Parathyroid adenoma (tissue), 2 donors: ENCODE measurements around the gene VPS13D.

ENCODE experiments used
- H2AFZ ChIP-seq: fragments of 300-600 bp; sonication (generic); one replicate; pipeline ENCODE4 v1.7.0; 2017; ENCODE audit warnings: antibody characterized with exemption, mild to moderate bottlenecking
- H3K27ac ChIP-seq: fragments of 300-600 bp; sonication (generic); one replicate; pipeline ENCODE4 v1.7.0; 2017
- H3K27me3 ChIP-seq: fragments of 300-600 bp; sonication (generic); one replicate; pipeline ENCODE4 v1.7.0; 2017; ENCODE audit warnings: low read length; ENCODE audit not compliant: control insufficient read depth, insufficient read depth
- H3K36me3 ChIP-seq: fragments of 300-600 bp; sonication (generic); one replicate; pipeline ENCODE4 v1.7.0; 2017; ENCODE audit warnings: low read length; ENCODE audit not compliant: control insufficient read depth, insufficient read depth
- H3K4me1 ChIP-seq: fragments of 300-600 bp; sonication (generic); one replicate; pipeline ENCODE4 v1.7.0; 2017; ENCODE audit warnings: control low read depth
- H3K4me2 ChIP-seq: fragments of 300-600 bp; sonication (generic); one replicate; pipeline ENCODE4 v1.7.0; 2017; ENCODE audit warnings: low read length
- H3K4me3 ChIP-seq: fragments of 300-600 bp; sonication (generic); one replicate; pipeline ENCODE4 v1.7.0; 2017; ENCODE audit warnings: low read depth, low read length
- H3K79me2 ChIP-seq: fragments of 300-600 bp; sonication (generic); one replicate; pipeline ENCODE4 v1.7.0; 2017; ENCODE audit warnings: control low read depth
- H3K9ac ChIP-seq: fragments of 300-600 bp; sonication (generic); one replicate; pipeline ENCODE4 v1.7.0; 2017; ENCODE audit warnings: mild to moderate bottlenecking
- H3K9me3 ChIP-seq: fragments of 300-600 bp; sonication (generic); one replicate; pipeline ENCODE4 v1.7.0; 2017; ENCODE audit warnings: low read length; ENCODE audit not compliant: control insufficient read depth
- TF ChIP-seq, protein P1 (sequence below): fragments of 300-600 bp; sonication (generic); IDR thresholded peaks from one replicate; pipeline ENCODE4 v1.7.0; 2017; ENCODE audit warnings: antibody characterized with exemption, mild to moderate bottlenecking
- donor health status: primary hyperparathyroidism.

VPS13D gene

DNA sequence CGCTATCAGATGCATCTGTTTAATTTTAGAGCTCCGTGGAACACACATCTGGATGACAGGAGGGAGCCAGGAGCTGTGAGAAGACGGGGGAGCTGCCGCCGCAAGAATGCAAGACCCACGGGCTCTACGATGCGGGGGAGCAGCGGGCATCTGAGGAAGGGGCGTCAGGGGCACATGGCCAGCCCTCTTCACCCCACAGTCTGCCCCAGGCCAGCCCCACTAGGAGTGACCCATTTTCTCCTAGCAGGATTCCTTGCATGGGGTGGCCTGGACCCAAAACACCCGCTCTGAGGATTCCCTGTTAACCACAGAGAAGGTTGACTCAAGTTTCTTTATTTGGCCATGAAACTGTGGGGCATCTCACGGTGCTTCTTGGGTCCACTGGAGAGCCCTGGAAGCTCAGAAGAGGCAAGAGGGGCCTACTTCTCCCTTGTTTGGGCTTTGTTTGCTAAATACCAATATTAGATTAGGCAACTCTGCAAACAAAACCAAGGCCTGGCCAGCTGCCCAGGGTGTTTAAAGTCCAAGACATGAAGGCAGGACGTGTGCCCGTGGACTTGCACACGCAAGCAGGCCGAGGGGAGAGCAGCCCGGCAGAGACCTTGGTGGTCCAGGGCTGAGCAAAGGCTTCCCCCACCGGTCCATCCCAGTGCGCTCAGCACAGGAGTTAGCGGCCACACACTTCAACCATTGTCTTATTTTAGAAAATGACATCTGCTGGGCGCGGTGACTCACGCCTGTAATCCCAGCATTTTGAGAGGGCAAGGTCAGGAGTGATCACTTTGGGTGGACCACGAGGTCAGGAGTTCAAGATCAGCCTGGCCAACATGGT is 298.4 kb downstream of the VPS13D start:
- no peak overlapping the region for H2AFZ ChIP-seq
- H3K9me3 ChIP-seq, result no peaks in the 10 kb centered on the region
- TF ChIP-seq, protein P1, sequence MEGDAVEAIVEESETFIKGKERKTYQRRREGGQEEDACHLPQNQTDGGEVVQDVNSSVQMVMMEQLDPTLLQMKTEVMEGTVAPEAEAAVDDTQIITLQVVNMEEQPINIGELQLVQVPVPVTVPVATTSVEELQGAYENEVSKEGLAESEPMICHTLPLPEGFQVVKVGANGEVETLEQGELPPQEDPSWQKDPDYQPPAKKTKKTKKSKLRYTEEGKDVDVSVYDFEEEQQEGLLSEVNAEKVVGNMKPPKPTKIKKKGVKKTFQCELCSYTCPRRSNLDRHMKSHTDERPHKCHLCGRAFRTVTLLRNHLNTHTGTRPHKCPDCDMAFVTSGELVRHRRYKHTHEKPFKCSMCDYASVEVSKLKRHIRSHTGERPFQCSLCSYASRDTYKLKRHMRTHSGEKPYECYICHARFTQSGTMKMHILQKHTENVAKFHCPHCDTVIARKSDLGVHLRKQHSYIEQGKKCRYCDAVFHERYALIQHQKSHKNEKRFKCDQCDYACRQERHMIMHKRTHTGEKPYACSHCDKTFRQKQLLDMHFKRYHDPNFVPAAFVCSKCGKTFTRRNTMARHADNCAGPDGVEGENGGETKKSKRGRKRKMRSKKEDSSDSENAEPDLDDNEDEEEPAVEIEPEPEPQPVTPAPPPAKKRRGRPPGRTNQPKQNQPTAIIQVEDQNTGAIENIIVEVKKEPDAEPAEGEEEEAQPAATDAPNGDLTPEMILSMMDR, result no peak
- H3K9ac ChIP-seq, result no peak overlapping the region
- no peak overlapping the region for H3K4me2 ChIP-seq
- H3K4me1 ChIP-seq, result peaks cover 4% of the 10 kb centered on the region
- H3K79me2 ChIP-seq, result no peaks in the 10 kb centered on the region
- H3K27ac ChIP-seq, result no peak overlapping the region
- no peak overlapping the region for H3K4me3 ChIP-seq
- no peaks in the 10 kb centered on the region for H3K36me3 ChIP-seq
- no peaks in the 10 kb centered on the region for H3K27me3 ChIP-seq

DNA sequence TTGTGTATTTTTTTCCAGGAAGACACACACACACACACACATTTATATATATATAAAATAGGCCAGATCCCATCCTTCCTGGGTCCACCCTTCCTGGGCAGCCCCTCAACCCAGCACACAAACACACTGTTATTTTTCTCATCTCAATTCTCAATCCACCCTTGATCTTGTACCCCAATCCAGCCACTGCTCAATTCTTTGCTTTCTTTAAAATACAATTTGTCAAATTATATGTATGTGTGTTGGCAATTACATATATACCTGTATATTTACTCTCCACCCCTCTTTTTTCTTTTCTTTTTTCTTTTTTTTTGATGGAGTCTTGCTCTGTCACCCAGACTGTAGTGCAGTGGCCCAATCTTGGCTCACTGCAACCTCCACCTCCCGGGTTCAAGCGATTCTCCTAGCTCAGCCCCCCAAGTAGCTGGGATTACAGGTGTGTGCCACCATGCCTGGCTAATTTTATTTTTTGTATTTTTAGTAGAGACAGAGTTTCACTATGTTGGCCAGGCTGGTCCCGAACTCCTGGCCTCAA is 299.9 kb downstream of the VPS13D start:
- no peaks in the 10 kb centered on the region for H3K36me3 ChIP-seq
- H3K9ac ChIP-seq, result no peak overlapping the region
- no peaks in the 10 kb centered on the region for H3K27me3 ChIP-seq
- no peak overlapping the region for H3K4me3 ChIP-seq
- no peak overlapping the region for H3K27ac ChIP-seq
- H3K4me1 ChIP-seq, result peaks cover 4% of the 10 kb centered on the region
- no peaks in the 10 kb centered on the region for H3K79me2 ChIP-seq
- no peak overlapping the region for H3K4me2 ChIP-seq
- TF ChIP-seq, protein P1, result no peak
- H3K9me3 ChIP-seq, result no peaks in the 10 kb centered on the region
- no peak overlapping the region for H2AFZ ChIP-seq

DNA sequence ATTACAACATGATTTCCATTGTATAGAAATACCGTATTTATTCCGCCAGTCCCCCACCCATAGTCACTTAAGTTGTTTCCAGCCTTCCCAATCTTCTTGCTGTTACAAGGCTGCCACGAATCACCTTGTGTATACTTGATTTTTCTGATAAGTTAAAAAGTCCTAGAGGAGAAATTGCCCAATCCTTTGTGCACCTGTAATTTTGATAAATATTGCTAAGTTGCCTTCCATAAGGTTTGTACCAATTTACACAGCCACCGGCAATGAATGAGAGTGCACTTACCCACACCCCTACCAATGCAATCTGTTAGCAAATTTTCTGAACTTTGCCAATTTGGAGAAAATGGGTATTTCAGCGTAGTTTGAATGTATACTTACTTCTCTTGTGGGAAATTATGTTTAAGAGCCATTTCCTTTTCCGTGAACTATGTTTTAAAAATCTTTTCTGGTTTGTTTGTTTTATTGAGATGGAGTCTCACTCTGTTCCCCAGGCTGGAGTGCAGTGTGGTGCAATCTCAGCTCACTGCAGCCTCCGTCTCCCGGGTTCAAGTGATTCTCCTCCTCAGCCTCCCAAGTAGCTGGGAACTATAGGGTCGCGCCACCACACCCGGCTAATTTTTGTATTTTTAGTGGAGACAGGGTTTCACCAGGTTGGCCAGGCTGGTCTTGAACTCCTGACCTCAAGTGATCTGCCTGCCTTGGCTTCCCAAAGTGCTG is 300.8 kb downstream of the VPS13D start:
- Histone ChIP-seq H3K27ac (no peak overlapping the region), H3K9ac (no peak overlapping the region), H3K4me3 (no peak overlapping the region), H3K36me3 (no peaks in the 10 kb centered on the region), H3K4me2 (no peak overlapping the region), H3K27me3 (no peaks in the 10 kb centered on the region), H2AFZ (no peak overlapping the region), H3K4me1 (peaks cover under 1% of the 10 kb centered on the region), H3K79me2 (no peaks in the 10 kb centered on the region), H3K9me3 (no peaks in the 10 kb centered on the region)
- TF ChIP-seq, protein P1, result no peak

DNA sequence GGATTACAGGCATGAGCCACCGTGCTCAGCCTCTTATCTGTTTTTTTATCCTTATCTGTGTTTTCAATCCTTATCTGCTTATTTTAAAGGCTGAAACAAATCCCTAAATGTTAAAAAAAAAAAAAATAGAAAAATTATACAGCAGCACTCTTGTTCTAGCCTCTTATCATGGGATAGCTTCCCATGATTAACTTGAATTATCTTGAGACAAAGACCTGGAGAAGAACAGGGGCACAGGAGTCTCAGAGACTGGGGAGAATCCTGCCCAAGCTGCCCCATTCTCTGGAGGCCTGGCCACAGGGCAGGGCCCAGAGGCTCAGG is 301.3 kb downstream of the VPS13D start:
- H3K79me2 ChIP-seq, result no peaks in the 10 kb centered on the region
- H3K36me3 ChIP-seq, result no peaks in the 10 kb centered on the region
- H3K27me3 ChIP-seq, result no peaks in the 10 kb centered on the region
- no peak overlapping the region for H3K4me3 ChIP-seq
- H3K9ac ChIP-seq, result no peak overlapping the region
- TF ChIP-seq, protein P1, result no peak
- H3K4me1 ChIP-seq, result no peaks in the 10 kb centered on the region
- no peaks in the 10 kb centered on the region for H3K9me3 ChIP-seq
- no peak overlapping the region for H2AFZ ChIP-seq
- H3K4me2 ChIP-seq, result no peak overlapping the region
- H3K27ac ChIP-seq, result no peak overlapping the region
